HG02642 (cell line): ENCODE measurements around the gene SRGAP2B.
"Not testable (repeated sequence)": the region's sequence is repeated elsewhere in the genome, so short reads cannot be mapped to it uniquely, and the experiment has no call there.

Experiments used
- ATAC-seq: cut with Tn5 transposase; IDR thresholded peaks from one replicate; pipeline ENCODE4 v1.9.1; 2021; ENCODE audit warnings: mild to moderate bottlenecking; ENCODE audit not compliant: unreplicated experiment, poor library complexity

Gene SRGAP2B

GRCh38 chr1:145093517-145094149, 1.5 kb downstream of the SRGAP2B start:
- ATAC-seq, result not testable (repeated sequence)

DNA sequence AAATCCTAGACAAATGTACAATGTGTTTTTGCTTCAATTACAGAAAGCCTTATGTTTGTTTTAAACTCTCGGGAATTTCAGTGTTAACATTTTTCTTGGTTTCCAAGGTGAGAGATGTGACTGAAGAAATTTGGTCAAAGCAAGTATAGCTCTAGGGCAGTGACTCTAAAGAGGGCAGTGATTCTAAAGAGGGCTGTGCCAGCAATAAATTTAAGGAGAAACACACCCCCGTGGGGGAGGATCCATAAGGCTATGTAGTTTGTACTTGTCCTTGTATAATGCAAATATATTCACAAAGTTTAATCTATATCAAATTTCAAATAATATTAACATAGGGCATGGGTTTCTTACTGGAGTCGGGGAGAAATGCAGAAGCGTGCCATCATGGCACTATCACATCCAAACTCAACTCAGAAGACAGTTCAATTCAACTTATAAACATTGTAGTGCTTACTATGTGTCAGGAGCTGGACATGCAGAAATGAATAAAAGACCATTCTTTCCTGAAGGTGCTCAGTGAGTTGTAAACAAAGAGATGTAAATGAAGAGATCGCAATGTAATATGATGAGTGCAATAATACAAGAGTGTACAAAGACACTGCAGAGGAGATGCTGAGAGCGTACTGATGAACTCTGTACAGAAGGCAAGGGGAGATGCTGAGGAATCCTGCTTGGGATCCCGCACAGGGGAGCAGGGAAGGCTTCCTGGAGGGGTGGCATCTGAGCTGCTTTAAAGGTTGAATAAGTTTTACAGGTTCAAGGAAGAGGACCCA, 12.5 kb downstream of the SRGAP2B start:
- ATAC-seq, result not testable (repeated sequence)

DNA sequence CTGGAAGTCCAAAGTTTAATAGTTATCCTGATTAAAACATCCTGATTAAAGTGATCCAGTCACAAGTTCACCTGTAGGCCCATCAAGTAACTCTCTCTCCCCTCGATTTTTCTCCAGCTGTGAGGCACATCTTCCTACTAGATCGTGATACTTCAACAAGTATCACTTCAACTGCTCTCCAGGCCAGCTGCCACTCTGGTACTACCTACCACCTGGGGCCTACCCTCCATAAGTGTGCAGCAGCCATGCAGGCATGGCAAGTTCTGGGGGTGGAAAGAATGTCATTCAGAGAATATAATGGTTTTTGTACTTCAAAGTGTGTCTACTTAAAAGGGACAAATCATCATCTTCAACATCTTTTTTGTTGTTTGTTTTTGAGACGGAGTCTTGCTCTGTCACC, 14.9 kb downstream of the SRGAP2B start:
- ATAC-seq, result not testable (repeated sequence)

GRCh38 chr1:145079737-145080136, 15.4 kb downstream of the SRGAP2B start:
- not testable (repeated sequence) for ATAC-seq

- not testable (repeated sequence) for ATAC-seq
Measured at GRCh38 chr1:145078787-145079370, 16.2 kb downstream of the SRGAP2B start.

- ATAC-seq, result not testable (repeated sequence)
Measured at GRCh38 chr1:145077872-145078786, 17.0 kb downstream of the SRGAP2B start.

DNA sequence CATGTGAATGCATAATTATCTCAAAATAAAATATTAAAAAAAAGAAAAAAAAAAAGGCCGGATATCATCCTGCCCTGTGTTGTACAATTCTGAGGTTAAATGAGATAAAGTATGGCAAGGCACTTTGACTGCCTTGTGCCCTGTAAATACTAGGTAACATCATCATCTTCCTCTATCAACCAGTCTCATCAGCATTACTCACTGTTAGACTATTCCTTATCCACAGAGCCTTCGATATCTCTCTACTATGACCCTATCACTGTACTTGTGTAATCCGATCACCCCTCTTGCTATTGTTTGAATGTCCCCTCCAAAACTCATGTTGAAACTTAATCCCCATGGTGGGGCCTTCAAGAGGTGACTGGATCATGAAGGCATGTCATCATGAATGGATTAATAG, 18.3 kb downstream of the SRGAP2B start:
- not testable (repeated sequence) for ATAC-seq

GRCh38 chr1:145074021-145074559, 21.0 kb downstream of the SRGAP2B start:
- not testable (repeated sequence) for ATAC-seq

- not testable (repeated sequence) for ATAC-seq
Measured at GRCh38 chr1:145071569-145071968, 23.6 kb downstream of the SRGAP2B start.

GRCh38 chr1:145066486-145066885, 28.6 kb downstream of the SRGAP2B start:
- ATAC-seq, result not testable (repeated sequence)

DNA sequence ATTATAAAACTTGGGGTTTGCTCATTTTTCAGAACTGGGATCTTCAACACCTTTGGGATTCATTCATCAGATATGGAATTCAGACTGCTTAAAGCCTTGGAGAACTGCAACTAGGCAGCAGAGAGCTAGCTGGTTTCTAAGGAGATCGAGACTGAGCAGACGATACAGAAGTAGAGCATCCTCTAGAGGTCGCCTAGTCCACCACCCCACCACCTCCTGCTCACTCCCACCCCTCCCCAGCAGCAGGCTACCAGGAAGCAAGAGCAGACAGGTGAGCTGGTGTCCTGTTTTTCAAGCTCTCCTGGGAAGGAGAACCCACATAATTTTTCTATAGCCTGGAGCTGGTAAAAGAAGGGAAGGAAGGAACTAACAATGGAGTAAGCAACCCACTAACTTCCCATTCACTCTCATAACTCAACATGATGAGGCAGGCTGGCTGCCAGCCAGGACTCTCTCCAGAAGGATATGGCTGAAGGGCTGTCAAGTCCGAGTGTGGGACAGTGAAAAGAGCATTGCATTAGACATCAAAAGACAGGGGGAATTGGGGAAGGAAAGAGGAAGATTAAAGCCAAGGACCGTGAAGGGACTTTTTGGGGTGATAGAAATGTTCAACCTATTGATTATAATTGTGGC, 29.8 kb downstream of the SRGAP2B start:
- peak; percentile 69 for ATAC-seq

- ATAC-seq, result not testable (repeated sequence)
Measured at GRCh38 chr1:145063941-145064648, 31.0 kb downstream of the SRGAP2B start.

DNA sequence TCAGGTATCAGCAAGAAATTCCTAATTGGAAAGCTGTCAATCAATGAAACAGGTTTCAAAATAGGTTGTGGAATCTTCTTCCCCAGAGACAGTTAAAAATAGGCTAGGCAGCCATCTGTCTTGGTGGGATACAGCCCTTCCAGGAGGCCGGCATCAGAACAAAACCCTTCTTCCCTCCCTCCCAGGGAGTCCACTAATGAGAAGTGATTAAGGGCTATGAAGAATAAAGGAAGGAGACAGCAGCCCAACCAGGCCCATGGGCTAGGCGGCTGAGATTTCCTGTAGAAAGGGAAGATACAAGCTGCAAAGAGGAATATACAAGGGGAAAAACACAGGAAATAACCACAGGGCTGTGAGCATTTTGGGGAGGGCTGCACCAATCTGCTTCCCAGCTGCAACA, 31.8 kb downstream of the SRGAP2B start:
- ATAC-seq, result not testable (repeated sequence)

- not testable (repeated sequence) for ATAC-seq
Measured at GRCh38 chr1:145058184-145058583, 36.9 kb downstream of the SRGAP2B start.

DNA sequence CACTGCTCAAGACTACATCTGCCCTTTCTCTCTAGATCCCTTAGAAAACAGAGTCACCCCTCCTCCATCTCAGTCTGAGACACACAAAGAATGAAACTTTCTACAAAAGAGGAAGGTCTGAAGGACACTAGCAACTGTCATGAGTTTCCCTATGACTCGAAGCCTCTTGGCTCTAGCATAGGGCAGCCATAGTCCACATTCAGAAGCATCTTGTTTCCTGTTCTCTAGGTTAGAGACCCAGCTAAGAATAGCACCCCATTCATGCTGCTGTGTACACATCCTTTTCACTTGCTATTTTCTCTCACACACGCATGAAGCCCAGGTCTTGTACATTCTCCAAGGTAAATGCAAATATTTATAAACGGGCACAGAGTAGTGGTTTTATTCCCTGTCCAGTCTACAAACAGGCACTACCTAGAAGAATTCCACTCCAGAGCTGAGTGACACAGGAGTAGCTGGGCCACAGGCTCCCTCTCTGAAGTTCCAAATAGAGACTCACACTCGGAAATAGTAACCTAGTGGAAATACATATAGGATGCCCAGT, 39.8 kb downstream of the SRGAP2B start:
- ATAC-seq, result peak; percentile 99

- not testable (repeated sequence) for ATAC-seq
Measured at GRCh38 chr1:145053428-145053827, 41.7 kb downstream of the SRGAP2B start.

DNA sequence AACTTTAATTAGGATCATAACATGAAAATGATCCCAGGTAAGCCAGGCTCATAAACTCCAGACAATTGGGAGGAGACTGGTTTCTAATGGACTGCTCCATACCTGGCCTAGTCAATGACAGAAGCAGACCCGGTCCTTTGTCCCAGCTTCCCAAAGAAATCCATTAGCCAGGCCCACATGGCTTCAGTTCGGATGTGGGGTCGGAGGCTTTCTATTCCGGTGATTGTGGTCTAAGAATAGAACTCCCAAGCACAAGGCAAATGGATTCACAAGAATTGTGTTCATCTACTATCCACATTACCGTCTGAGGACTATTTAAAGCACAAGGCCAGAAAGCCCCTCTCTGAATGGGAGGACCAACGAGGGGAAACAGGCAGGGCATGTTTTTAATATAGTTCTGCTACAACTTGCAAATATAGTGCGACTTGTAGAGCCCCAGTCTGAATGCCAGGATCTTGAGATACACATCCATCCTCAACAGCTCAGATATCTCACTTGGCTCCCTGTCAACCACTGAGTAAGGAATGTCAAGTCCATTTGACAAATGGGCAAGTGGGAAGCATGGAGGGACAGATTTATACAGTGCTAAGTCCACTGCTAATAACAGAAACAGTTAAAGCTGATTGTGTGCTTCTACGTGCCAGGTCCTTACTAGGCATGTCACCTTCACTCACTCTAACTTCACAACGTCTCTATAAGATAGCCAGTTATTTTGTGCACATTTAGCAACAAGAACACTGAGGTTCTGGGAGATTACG, 42.9 kb downstream of the SRGAP2B start:
- ATAC-seq, result not testable (repeated sequence)
